HEK293 (cell line): Measurements from ENCODE around the gene TMEM143.
A peak's percentile ranks its signal among the peaks of the same experiment; 100 is the strongest.

ENCODE experiments used
- BCL11B ChIP-seq: fragments of 450-650 bp; formaldehyde crosslinking; IDR thresholded peaks from 2 replicates; pipeline ENCODE4 v1.5.1; 2016; ENCODE audit warnings: low read depth, missing biosample characterization, missing genetic modification characterization
- HOXD13 ChIP-seq: sonication (generic); formaldehyde crosslinking; IDR thresholded peaks from 2 replicates; pipeline ENCODE4 v1.8.0; 2022; ENCODE audit warnings: missing genetic modification reagents, borderline replicate concordance
- IKZF3 ChIP-seq: fragments of 450-650 bp; IDR thresholded peaks from 2 replicates; pipeline ENCODE4 v1.5.0; 2018; ENCODE audit warnings: missing biosample characterization, mild to moderate bottlenecking, missing genetic modification characterization, moderate library complexity
- PATZ1 ChIP-seq: fragments of 450-650 bp; formaldehyde crosslinking; IDR thresholded peaks from 2 replicates; pipeline ENCODE4 v1.5.1; 2016; ENCODE audit warnings: missing biosample characterization, missing genetic modification characterization
- PBX3 ChIP-seq: sonication (generic); formaldehyde crosslinking; IDR thresholded peaks from 2 replicates; pipeline ENCODE4 v1.8.1; 2022; ENCODE audit warnings: mild to moderate bottlenecking, moderate library complexity, missing genetic modification reagents
- REPIN1 ChIP-seq: fragments of 450-650 bp; formaldehyde crosslinking; IDR thresholded peaks from 2 replicates; pipeline ENCODE4 v1.5.1; 2017; ENCODE audit warnings: missing biosample characterization, missing genetic modification characterization, low read depth
- ZBTB1 ChIP-seq: fragments of 450-650 bp; formaldehyde crosslinking; IDR thresholded peaks from 2 replicates; pipeline ENCODE4 v1.5.1; 2016; ENCODE audit warnings: missing biosample characterization, missing genetic modification characterization
- ZBTB17 ChIP-seq: fragments of 450-650 bp; formaldehyde crosslinking; IDR thresholded peaks from 2 replicates; pipeline ENCODE4 v1.5.1; 2016; ENCODE audit warnings: missing biosample characterization, missing genetic modification characterization
- ZEB2 ChIP-seq: fragments of 450-650 bp; formaldehyde crosslinking; IDR thresholded peaks from 2 replicates; pipeline ENCODE4 v1.5.1; 2016; ENCODE audit warnings: missing biosample characterization, missing genetic modification characterization
- ZNF10 ChIP-seq: fragments of 450-650 bp; formaldehyde crosslinking; IDR thresholded peaks from 2 replicates; pipeline ENCODE4 v1.5.1; 2017; ENCODE audit warnings: missing biosample characterization, missing genetic modification characterization
- ZNF138 ChIP-seq: fragments of 450-650 bp; formaldehyde crosslinking; IDR thresholded peaks from 2 replicates; pipeline ENCODE4 v1.5.1; 2016; ENCODE audit warnings: missing biosample characterization, missing genetic modification characterization, borderline replicate concordance
- ZNF214 ChIP-seq: fragments of 450-650 bp; formaldehyde crosslinking; IDR thresholded peaks from 2 replicates; pipeline ENCODE4 v1.5.1; 2017; ENCODE audit warnings: missing biosample characterization, mild to moderate bottlenecking, missing genetic modification characterization, borderline replicate concordance
- ZNF223 ChIP-seq: fragments of 450-650 bp; formaldehyde crosslinking; IDR thresholded peaks from 2 replicates; pipeline ENCODE4 v1.5.1; 2016; ENCODE audit warnings: missing biosample characterization, missing genetic modification characterization
- ZNF23 ChIP-seq: fragments of 450-650 bp; formaldehyde crosslinking; IDR thresholded peaks from 2 replicates; pipeline ENCODE4 v1.5.1; 2016; ENCODE audit warnings: missing biosample characterization, missing genetic modification characterization, borderline replicate concordance
- ZNF248 ChIP-seq: fragments of 450-650 bp; formaldehyde crosslinking; IDR thresholded peaks from 2 replicates; pipeline ENCODE4 v1.5.1; 2017; ENCODE audit warnings: missing biosample characterization, missing genetic modification characterization
- ZNF404 ChIP-seq: fragments of 450-650 bp; formaldehyde crosslinking; IDR thresholded peaks from 2 replicates; pipeline ENCODE4 v1.5.1; 2017; ENCODE audit warnings: missing biosample characterization, missing genetic modification characterization
- ZNF433 ChIP-seq: fragments of 450-650 bp; formaldehyde crosslinking; IDR thresholded peaks from 2 replicates; pipeline ENCODE4 v1.5.1; 2016; ENCODE audit warnings: missing biosample characterization, missing genetic modification characterization, low read depth
- ZNF473 ChIP-seq: fragments of 450-650 bp; formaldehyde crosslinking; IDR thresholded peaks from 2 replicates; pipeline ENCODE4 v1.5.1; 2017; ENCODE audit warnings: missing biosample characterization, missing genetic modification characterization
- ZNF501 ChIP-seq: fragments of 450-650 bp; formaldehyde crosslinking; IDR thresholded peaks from 2 replicates; pipeline ENCODE4 v1.5.1; 2016; ENCODE audit warnings: missing biosample characterization, missing genetic modification characterization
- ZNF513 ChIP-seq: fragments of 450-650 bp; IDR thresholded peaks from 2 replicates; pipeline ENCODE4 v1.5.1; 2018; ENCODE audit warnings: missing biosample characterization, missing genetic modification characterization
- ZNF518A ChIP-seq: fragments of 450-650 bp; formaldehyde crosslinking; conservative IDR thresholded peaks from 2 replicates; pipeline ENCODE4 v1.5.1; 2016; ENCODE audit warnings: low read depth, missing biosample characterization, missing genetic modification characterization
- ZNF596 ChIP-seq: fragments of 450-650 bp; IDR thresholded peaks from 2 replicates; pipeline ENCODE4 v1.5.0; 2018; ENCODE audit warnings: missing biosample characterization, mild to moderate bottlenecking, missing genetic modification characterization, moderate library complexity
- ZNF707 ChIP-seq: fragments of 450-650 bp; formaldehyde crosslinking; IDR thresholded peaks from 2 replicates; pipeline ENCODE4 v1.5.1; 2016; ENCODE audit warnings: missing biosample characterization, missing genetic modification characterization
- ZNF777 ChIP-seq: fragments of 450-650 bp; formaldehyde crosslinking; IDR thresholded peaks from 2 replicates; pipeline ENCODE4 v1.5.1; 2017; ENCODE audit warnings: missing biosample characterization, missing genetic modification characterization, borderline replicate concordance
- ZNF785 ChIP-seq: fragments of 450-650 bp; formaldehyde crosslinking; IDR thresholded peaks from 2 replicates; pipeline ENCODE4 v1.5.1; 2016; ENCODE audit warnings: missing biosample characterization, missing genetic modification characterization
- ZXDB ChIP-seq: fragments of 450-650 bp; formaldehyde crosslinking; IDR thresholded peaks from 2 replicates; pipeline ENCODE4 v1.5.1; 2016; ENCODE audit warnings: missing biosample characterization, missing genetic modification characterization
- TF ChIP-seq, protein P1 (sequence below): fragments of 450-650 bp; formaldehyde crosslinking; IDR thresholded peaks from 2 replicates; pipeline ENCODE4 v1.5.1; 2016; ENCODE audit warnings: missing biosample characterization, missing genetic modification characterization
- TF ChIP-seq, protein P2 (sequence below): fragments of 450-650 bp; formaldehyde crosslinking; IDR thresholded peaks from 2 replicates; pipeline ENCODE4 v1.5.1; 2016; ENCODE audit warnings: missing biosample characterization, missing genetic modification characterization
- TF ChIP-seq, protein P3 (sequence below): fragments of 450-650 bp; formaldehyde crosslinking; IDR thresholded peaks from 2 replicates; pipeline ENCODE4 v1.5.1; 2016; ENCODE audit warnings: missing biosample characterization, missing genetic modification characterization

Gene TMEM143

DNA sequence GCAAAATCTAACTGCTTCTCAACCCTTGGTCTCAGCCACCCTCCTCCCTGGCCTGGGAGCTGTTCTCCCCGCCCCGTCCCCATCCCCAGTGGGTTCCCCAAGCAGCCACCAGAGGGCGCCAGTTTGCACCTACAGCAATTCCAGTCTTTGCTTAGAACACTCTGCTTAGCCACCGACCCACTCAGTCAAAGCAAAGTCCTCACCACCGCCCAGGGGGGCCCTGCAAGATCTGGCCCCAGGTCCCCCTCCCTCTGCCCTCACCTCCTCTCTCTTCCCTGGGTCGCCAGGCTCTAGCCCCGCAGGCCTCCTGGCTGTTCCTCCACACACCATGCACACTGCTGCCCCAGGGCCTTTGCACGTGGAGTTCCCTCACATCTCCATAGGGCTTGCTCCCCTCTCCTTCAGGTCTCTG, 12.4 kb downstream of the TMEM143 start (continued):
- TF ChIP-seq PATZ1 (tag by site-specific recombination) (peak; percentile 25; the same call in 1 of the 2 replicates), ZNF138 (tag by site-specific recombination) (no peak), ZNF518A (tag by site-specific recombination) (no peak), ZNF433 (tag by site-specific recombination) (no peak), ZNF214 (no peak), ZXDB (tag by site-specific recombination) (peak; percentile 48), HOXD13 (CRISPR knock-in tag) (no peak), IKZF3 (tag by site-specific recombination) (no peak), PBX3 (CRISPR knock-in tag) (no peak), ZNF777 (tag by site-specific recombination) (no peak), ZBTB17 (tag by site-specific recombination) (no peak), ZNF23 (tag by site-specific recombination) (no peak), ZEB2 (tag by site-specific recombination) (no peak), ZNF707 (tag by site-specific recombination) (no peak), ZNF248 (tag by site-specific recombination) (no peak), BCL11B (no peak), ZBTB1 (tag by site-specific recombination) (no peak), ZNF473 (tag by site-specific recombination) (no peak), ZNF10 (tag by site-specific recombination) (peak; percentile 98), ZNF223 (tag by site-specific recombination) (no peak), ZNF513 (no peak), ZNF785 (tag by site-specific recombination) (no peak), ZNF501 (tag by site-specific recombination) (peak; percentile 44; the same call in 1 of the 2 replicates), ZNF596 (no peak), ZNF404 (tag by site-specific recombination) (no peak), REPIN1 (tag by site-specific recombination) (0 out of 2 replicates have a peak, but pooled peaks have one; percentile 18)
- TF ChIP-seq, protein P1, sequence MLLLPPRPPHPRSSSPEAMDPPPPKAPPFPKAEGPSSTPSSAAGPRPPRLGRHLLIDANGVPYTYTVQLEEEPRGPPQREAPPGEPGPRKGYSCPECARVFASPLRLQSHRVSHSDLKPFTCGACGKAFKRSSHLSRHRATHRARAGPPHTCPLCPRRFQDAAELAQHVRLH (tag by site-specific recombination) = peak; percentile 98
- TF ChIP-seq, protein P2, sequence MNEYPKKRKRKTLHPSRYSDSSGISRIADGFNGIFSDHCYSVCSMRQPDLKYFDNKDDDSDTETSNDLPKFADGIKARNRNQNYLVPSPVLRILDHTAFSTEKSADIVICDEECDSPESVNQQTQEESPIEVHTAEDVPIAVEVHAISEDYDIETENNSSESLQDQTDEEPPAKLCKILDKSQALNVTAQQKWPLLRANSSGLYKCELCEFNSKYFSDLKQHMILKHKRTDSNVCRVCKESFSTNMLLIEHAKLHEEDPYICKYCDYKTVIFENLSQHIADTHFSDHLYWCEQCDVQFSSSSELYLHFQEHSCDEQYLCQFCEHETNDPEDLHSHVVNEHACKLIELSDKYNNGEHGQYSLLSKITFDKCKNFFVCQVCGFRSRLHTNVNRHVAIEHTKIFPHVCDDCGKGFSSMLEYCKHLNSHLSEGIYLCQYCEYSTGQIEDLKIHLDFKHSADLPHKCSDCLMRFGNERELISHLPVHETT = no peak
- TF ChIP-seq, protein P3, sequence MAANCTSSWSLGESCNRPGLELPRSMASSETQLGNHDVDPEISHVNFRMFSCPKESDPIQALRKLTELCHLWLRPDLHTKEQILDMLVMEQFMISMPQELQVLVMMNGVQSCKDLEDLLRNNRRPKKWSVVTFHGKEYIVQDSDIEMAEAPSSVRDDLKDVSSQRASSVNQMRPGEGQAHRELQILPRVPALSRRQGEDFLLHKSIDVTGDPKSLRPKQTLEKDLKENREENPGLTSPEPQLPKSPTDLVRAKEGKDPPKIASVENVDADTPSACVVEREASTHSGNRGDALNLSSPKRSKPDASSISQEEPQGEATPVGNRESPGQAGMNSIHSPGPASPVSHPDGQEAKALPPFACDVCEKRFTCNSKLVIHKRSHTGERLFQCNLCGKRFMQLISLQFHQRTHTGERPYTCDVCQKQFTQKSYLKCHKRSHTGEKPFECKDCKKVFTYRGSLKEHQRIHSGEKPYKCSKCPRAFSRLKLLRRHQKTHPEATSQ = 0 out of 2 replicates have a peak, but pooled peaks have one; percentile 48
